KMS-11 (cell line): Measurements from ENCODE around the gene NELFA.

ENCODE experiments used
- H2AFZ ChIP-seq: fragments of 200-600 bp; sonication (generic); 2 replicates; pipeline ENCODE4 v1.6.1; 2016; ENCODE audit warnings: antibody characterized with exemption, mixed run types, low read depth
- H3K27ac ChIP-seq: fragments of 200-600 bp; sonication (generic); 2 replicates; pipeline ENCODE4 v1.6.1; 2016; ENCODE audit warnings: mild to moderate bottlenecking, mixed run types
- H3K27me3 ChIP-seq: fragments of 200-600 bp; sonication (generic); 2 replicates; pipeline ENCODE4 v1.6.1; 2017; ENCODE audit warnings: mild to moderate bottlenecking, low read depth, mixed run types, moderate library complexity; ENCODE audit not compliant: insufficient read depth
- H3K36me3 ChIP-seq: fragments of 200-600 bp; sonication (generic); 2 replicates; pipeline ENCODE4 v1.6.1; 2017; ENCODE audit warnings: mild to moderate bottlenecking, mixed run types; ENCODE audit not compliant: insufficient read depth
- H3K4me1 ChIP-seq: fragments of 200-600 bp; sonication (generic); 2 replicates; pipeline ENCODE4 v1.6.1; 2016; ENCODE audit warnings: mild to moderate bottlenecking, low read depth, mixed run types; ENCODE audit not compliant: poor library complexity, severe bottlenecking
- H3K4me2 ChIP-seq: fragments of 200-600 bp; sonication (generic); 2 replicates; pipeline ENCODE4 v1.7.0; 2016; ENCODE audit warnings: mild to moderate bottlenecking, mixed run types
- H3K4me3 ChIP-seq: fragments of 200-600 bp; sonication (generic); IDR thresholded peaks from 2 replicates; pipeline ENCODE4 v1.6.1; 2017; ENCODE audit warnings: low read depth, low read length, mixed read lengths; ENCODE audit not compliant: insufficient read depth
- H3K79me2 ChIP-seq: fragments of 200-600 bp; sonication (generic); 2 replicates; pipeline ENCODE4 v1.6.1; 2016; ENCODE audit warnings: low read depth, mixed run types; ENCODE audit not compliant: insufficient read depth
- H3K9ac ChIP-seq: fragments of 200-600 bp; sonication (generic); 2 replicates; pipeline ENCODE4 v1.6.1; 2016; ENCODE audit warnings: mild to moderate bottlenecking, mixed run types
- H4K20me1 ChIP-seq: fragments of 200-600 bp; sonication (generic); 2 replicates; pipeline ENCODE4 v1.6.1; 2016; ENCODE audit warnings: mild to moderate bottlenecking, mixed run types; ENCODE audit not compliant: insufficient read depth
- TF ChIP-seq, protein P1 (sequence below): fragments of 200-600 bp; sonication (generic); conservative IDR thresholded peaks from 2 replicates; pipeline ENCODE4 v1.6.1; 2017; ENCODE audit warnings: low read depth, mild to moderate bottlenecking, antibody characterized with exemption, low read length, moderate library complexity, mixed read lengths

Gene NELFA

DNA sequence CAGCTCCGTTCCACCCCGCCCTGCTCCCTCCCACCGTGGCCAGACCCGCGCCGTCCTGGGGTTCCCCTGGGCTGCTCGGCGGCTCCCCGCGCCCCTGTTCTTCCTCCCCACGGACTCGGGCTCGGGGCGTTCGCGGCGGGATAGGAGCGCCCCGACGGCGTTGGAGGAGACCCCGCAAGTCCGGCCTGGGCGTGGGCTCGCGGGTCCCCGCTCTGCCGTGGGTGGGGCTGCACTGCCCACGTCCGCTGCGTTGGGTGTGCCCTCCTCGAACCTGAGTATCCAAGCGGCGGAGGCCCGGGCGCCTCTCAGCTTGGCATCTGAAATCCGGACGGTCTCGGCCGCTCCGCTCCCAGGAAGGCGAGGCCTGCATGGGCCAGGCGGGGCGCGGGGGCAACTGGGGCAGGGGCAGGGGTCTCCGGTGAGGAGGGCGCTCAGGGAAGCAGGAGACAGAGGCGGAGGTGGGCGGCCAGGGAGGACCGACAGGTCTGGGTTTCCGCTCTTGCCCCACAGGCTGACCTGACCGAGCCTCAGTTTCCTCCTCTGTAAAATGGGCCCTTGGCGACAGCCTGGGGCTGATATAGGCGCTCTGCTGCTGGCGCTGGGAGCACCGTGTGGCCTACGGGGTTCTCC is 38.4 kb upstream of the NELFA start:
- H3K4me2 ChIP-seq, result no peak overlapping the region
- no peaks in the 10 kb centered on the region for H3K79me2 ChIP-seq
- no peak overlapping the region for H3K9ac ChIP-seq
- H2AFZ ChIP-seq, result no peak overlapping the region
- no peaks in the 10 kb centered on the region for H3K27me3 ChIP-seq
- no peaks in the 10 kb centered on the region for H4K20me1 ChIP-seq
- H3K27ac ChIP-seq, result no peak overlapping the region
- no peaks in the 10 kb centered on the region for H3K4me1 ChIP-seq
- no peak overlapping the region for H3K4me3 ChIP-seq
- no peaks in the 10 kb centered on the region for H3K36me3 ChIP-seq
- TF ChIP-seq, protein P1, sequence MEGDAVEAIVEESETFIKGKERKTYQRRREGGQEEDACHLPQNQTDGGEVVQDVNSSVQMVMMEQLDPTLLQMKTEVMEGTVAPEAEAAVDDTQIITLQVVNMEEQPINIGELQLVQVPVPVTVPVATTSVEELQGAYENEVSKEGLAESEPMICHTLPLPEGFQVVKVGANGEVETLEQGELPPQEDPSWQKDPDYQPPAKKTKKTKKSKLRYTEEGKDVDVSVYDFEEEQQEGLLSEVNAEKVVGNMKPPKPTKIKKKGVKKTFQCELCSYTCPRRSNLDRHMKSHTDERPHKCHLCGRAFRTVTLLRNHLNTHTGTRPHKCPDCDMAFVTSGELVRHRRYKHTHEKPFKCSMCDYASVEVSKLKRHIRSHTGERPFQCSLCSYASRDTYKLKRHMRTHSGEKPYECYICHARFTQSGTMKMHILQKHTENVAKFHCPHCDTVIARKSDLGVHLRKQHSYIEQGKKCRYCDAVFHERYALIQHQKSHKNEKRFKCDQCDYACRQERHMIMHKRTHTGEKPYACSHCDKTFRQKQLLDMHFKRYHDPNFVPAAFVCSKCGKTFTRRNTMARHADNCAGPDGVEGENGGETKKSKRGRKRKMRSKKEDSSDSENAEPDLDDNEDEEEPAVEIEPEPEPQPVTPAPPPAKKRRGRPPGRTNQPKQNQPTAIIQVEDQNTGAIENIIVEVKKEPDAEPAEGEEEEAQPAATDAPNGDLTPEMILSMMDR, result no peak

DNA sequence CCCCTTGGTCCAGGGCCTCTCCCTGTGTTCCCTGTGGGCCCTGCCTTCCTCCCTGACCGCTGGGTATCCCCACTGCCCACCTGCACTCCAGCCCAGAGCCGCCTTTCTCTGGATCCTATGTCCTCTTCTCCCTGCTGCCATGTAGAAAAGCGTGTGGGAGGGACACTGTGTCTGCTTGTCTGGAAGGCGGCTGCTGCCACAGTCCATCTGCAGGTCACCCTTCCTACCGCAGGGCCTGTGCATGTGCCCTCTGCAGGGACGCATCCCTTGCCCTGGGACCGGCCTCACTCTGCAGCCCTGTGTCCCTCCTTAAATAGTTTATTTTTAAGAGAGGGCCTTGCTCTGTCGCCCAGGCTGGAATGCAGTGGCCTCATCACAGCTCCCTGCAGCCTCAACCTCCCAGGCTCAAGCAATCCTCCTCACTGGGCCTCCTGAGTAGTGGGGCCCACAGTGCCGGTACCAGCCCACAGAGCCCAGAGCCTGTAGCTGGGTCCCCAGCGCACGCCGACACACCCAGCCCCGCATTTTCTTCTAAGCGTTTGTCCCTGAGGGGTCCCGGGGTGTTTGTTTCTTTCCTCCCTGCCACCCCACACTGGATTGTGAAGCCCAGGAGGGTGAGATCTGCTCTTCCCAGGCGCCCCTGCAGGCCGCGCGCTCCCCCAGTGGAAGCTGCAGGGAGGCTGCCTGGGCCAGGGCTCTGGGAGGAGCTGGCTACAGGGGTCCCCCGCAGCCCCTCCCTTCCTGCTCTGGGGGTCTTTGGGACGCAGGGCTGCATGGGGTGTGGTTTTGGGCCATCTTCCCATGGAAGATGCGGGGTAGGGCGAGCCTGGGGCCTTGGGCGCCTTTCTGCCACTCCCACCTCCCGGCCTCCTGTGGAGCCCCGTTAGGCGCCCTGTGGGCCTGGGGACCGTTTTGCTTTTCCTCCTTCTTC is 37.5 kb upstream of the NELFA start:
- TF ChIP-seq, protein P1, result no peak
- Histone ChIP-seq H3K79me2 (no peaks in the 10 kb centered on the region), H3K9ac (no peak overlapping the region), H2AFZ (no peak overlapping the region), H3K36me3 (no peaks in the 10 kb centered on the region), H3K27me3 (no peaks in the 10 kb centered on the region), H4K20me1 (no peaks in the 10 kb centered on the region), H3K4me2 (no peak overlapping the region), H3K4me3 (no peak overlapping the region), H3K4me1 (no peaks in the 10 kb centered on the region), H3K27ac (no peak overlapping the region)

DNA sequence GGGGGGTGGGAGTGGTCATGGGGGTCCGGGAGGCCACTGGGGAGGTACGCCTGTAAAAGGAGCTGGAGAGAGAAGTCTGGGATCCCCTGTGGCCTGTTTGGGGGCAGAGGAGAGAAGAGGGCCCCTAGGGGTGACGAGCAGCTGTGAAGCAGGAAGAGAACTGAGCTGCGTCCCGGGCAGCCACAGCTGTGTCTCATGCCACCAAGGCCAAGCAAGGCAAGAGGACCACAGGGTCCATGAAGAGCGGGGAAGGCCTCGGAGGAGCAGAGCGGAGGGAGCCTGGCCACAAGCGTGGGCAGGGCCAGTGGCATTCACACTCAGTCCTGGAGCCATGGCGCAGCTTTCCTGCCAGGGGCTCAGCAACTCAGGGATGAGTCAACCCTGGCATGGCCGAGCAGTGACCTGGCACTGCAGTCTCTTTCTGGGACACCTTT is 36.8 kb upstream of the NELFA start:
- H3K9ac ChIP-seq, result no peak overlapping the region
- TF ChIP-seq, protein P1, result no peak
- no peak overlapping the region for H2AFZ ChIP-seq
- H3K4me3 ChIP-seq, result no peak overlapping the region
- H3K27me3 ChIP-seq, result no peaks in the 10 kb centered on the region
- H3K79me2 ChIP-seq, result no peaks in the 10 kb centered on the region
- H3K27ac ChIP-seq, result no peak overlapping the region
- no peaks in the 10 kb centered on the region for H3K36me3 ChIP-seq
- H3K4me2 ChIP-seq, result no peak overlapping the region
- no peaks in the 10 kb centered on the region for H3K4me1 ChIP-seq
- no peaks in the 10 kb centered on the region for H4K20me1 ChIP-seq

DNA sequence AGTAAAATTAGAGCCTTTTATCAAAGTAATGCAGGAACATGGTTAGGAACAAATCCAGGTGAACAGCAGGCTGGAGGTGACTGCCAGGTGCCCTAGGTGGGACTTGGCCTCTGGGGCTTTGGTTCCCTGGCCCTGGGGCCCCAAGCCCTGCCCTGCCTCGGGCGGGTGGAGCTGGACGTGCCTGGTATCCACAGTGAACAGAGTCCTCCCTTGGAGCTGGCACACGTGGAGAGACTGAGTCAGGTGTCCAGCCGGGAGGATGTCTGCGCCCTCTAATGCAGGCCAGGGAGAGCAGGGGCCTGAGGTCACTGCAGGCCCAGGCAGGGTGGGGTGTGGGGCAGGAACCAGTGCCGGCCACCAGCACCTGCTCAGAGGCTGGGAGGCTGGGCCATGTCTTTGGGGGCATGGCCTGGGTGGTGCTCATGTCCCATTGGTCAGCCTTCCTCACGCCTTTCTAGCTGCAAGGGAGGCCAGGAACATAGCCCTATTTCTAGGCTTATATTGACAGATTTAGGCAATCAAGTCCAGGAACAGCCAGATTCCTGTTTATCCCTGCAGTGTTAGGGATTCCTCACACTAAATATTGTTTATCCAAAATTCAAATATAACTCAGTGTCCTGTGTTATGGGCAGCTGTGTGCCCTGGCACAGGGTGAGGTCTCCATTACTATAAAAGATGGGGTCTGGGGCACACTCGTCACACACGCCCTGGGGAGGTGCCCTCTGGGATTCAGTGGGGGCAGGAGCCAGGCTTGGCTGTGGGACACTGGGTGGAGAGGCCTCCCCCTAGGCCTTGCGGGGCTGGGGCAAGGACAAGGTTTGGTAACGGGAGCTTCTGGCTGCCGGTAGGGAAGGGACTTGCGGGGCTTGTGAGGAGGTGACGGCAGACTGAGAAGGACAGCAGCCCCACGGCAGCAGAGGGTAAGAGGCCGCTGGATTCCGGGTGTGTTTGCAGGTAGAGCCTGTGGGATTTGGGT is 36.1 kb upstream of the NELFA start:
- Histone ChIP-seq H4K20me1 (no peaks in the 10 kb centered on the region), H2AFZ (no peak overlapping the region), H3K36me3 (no peaks in the 10 kb centered on the region), H3K4me2 (no peak overlapping the region), H3K9ac (no peak overlapping the region), H3K27ac (no peak overlapping the region), H3K4me1 (no peaks in the 10 kb centered on the region), H3K4me3 (no peak overlapping the region), H3K79me2 (no peaks in the 10 kb centered on the region), H3K27me3 (no peaks in the 10 kb centered on the region)
- TF ChIP-seq, protein P1, result no peak
